Aorta (tissue), 5 donors: ENCODE measurements around the gene TPM4. TPM values are rescaled to one million over a fixed set of nuclear protein-coding genes. Genes with fewer than 3 reads are reported as not detected.

ENCODE experiments used
- ATAC-seq: fragments of 200-7000 bp; cut with Tn5 transposase; one replicate; pipeline ENCODE4 v1.9.1; 2022; ENCODE audit warnings: moderate library complexity; ENCODE audit not compliant: low FRiP score
- DNase-seq, 2 donors: peaks; one replicate each; pipeline ENCODE4 v3.0.0-alpha.2; 2020
- H3K27ac ChIP-seq, 2 donors: one replicate each; pipeline ENCODE4 v1.5.1; 2013; ENCODE audit warnings: low read length in 2 of 2, mild to moderate bottlenecking in 2 of 2, moderate library complexity in 2 of 2, control low read depth in 1 of 2, inconsistent platforms in 1 of 2, low read depth in 1 of 2
- H3K27me3 ChIP-seq, 2 donors: one replicate each; pipeline ENCODE4 v1.6.1; 2013; ENCODE audit warnings: control low read depth in 1 of 2, low read length in 1 of 2, mild to moderate bottlenecking in 1 of 2, moderate library complexity in 1 of 2; ENCODE audit not compliant: insufficient read depth in 2 of 2, control insufficient read depth in 1 of 2
- H3K36me3 ChIP-seq, 2 donors: one replicate each; pipeline ENCODE4 v1.6.1; 2013; ENCODE audit warnings: control low read depth in 1 of 2, low read length in 1 of 2, mild to moderate bottlenecking in 1 of 2; ENCODE audit not compliant: insufficient read depth in 2 of 2, control insufficient read depth in 1 of 2
- H3K4me1 ChIP-seq, 2 donors: one replicate each; pipeline ENCODE4 v1.6.1; 2013; ENCODE audit warnings: low read length in 2 of 2, control low read depth in 1 of 2, mild to moderate bottlenecking in 1 of 2, moderate library complexity in 1 of 2; ENCODE audit not compliant: insufficient read depth in 2 of 2, control insufficient read depth in 1 of 2
- H3K4me3 ChIP-seq, 2 donors: one replicate each; pipeline ENCODE4 v1.5.1; 2013; ENCODE audit warnings: low read length in 2 of 2, control low read depth in 1 of 2, mild to moderate bottlenecking in 1 of 2
- H3K9me3 ChIP-seq: one replicate; pipeline ENCODE4 v1.6.1; 2013; ENCODE audit warnings: mild to moderate bottlenecking, low read length; ENCODE audit not compliant: control insufficient read depth
- WGBS, 2 donors: extraction: QIAGEN DNeasy Blood & Tissue Kit; methylation state at CpG; one replicate each; pipeline ENCODE4 v1.1.7; 2013; 5-methylcytosine and 5-hydroxymethylcytosine counted together
- intact Hi-C, 2 donors: fragments of 100-400 bp; cut with DNase I; formaldehyde crosslinking; loops; one replicate each; pipeline versions ENCODE4 v1.14.2 to v1.15.0; 2022
- polyA plus RNA-seq, 2 donors: library from polyadenylated mRNA; stranded (reverse); fragments of 200-250 nt; gene quantifications; one replicate each; pipeline ENCODE4 v1.2.3, GENCODE V29; 2013
- total RNA-seq, 2 donors: library from RNA; stranded (reverse); fragmentation: NEBNext Ultra II Directional; extraction: Animal tissue kit (Norgen Biotek cat#: 25700); gene quantifications; one replicate each; pipeline ENCODE4 v1.2.1, GENCODE V29; 2021
- donor health status: healthy with polysubstance abuse.
- donor health status: Bipolar disorder and iron deficiency.
- donor health status: DM: no; HTN: no; CAD: no.
- donor health status: DM: no; HTN: no; CAD: no.
- donor health status: DM: yes; HTN: yes; CAD: no.

The TPM4 gene
- total and polyA plus RNA-seq, 4 donors, result 695 to 1,409 (median 869) TPM

GRCh38 chr19:16064209-16064889 lies 11.9 kb upstream of the TPM4 start:
- Histone ChIP-seq H3K36me3 (no peaks in the 10 kb centered on the region), H3K4me1 (no peaks in the 10 kb centered on the region), H3K4me3 (no peak overlapping the region), H3K27ac (peak overlapping the region in 1 of 2 donors; percentile 19), H3K9me3 (no peaks in the 10 kb centered on the region), H3K27me3 (no peaks in the 10 kb centered on the region)
- no peak for DNase-seq
- 95 to 98% methylated on average over 16 of the region's 16 CpGs for WGBS, 2 donors
- intact Hi-C loops, result no loop called here
- no peak for ATAC-seq

GRCh38 chr19:16066611-16067104 lies 9.6 kb upstream of the TPM4 start:
- Histone ChIP-seq H3K27ac (peak overlapping the region; percentile 68 to 90), H3K27me3 (no peaks in the 10 kb centered on the region), H3K4me1 (no peaks in the 10 kb centered on the region), H3K4me3 (no peak overlapping the region), H3K36me3 (no peaks in the 10 kb centered on the region), H3K9me3 (no peaks in the 10 kb centered on the region)
- no peak for ATAC-seq
- intact Hi-C loops, result loop anchor here (5.0 kb wide), 3 partner anchors 46 to 266 kb away; partner anchors contain the start of gene RAB8A (in 2 of the 2)
- DNase-seq, result peak in 1 of 2 donors; percentile 49
- 37% methylated on average over 6 of the region's 6 CpGs for WGBS, 2 donors

DNA sequence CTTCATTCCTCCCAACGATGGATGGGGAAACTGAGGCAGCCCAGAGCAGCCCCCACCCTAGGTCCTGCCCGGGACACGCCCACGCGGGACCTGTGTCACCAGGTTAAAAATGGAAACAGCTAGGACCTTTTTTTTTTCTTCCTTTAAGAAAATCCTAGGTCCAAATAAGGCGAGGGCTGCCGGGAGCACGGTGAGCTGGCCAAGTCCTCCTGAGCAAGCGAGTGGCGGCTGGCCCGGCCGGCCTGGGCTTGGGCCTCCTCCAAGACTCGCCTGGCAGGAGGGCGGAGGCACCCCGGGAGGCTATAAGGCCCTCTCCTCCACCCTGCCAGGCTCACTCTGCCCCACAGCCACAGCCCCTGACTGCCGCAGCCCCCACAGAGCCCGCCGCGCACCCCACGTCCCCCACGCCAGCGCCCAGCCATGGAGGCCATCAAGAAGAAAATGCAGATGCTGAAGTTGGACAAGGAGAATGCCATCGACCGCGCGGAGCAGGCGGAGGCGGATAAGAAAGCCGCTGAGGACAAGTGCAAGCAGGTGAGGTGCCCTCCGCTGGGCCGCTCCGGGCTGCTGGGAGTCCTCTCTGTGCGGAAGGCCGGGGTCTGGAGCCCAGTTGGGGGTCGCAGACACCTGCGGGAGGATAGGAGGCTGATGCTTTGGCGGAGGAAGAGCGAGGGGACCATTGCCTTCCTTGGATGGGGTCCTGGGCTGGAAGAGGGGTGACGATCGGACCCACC lies 8.9 kb upstream of the TPM4 start:
- Histone ChIP-seq H3K36me3 (no peaks in the 10 kb centered on the region), H3K27me3 (no peaks in the 10 kb centered on the region), H3K27ac (peak overlapping the region; percentile 62 to 90), H3K4me1 (no peaks in the 10 kb centered on the region), H3K9me3 (no peaks in the 10 kb centered on the region), H3K4me3 (peak overlapping the region; percentile 76 to 80)
- DNase-seq, result peak; percentile 94 to 95
- peak; percentile 87 for ATAC-seq
- WGBS, 2 donors, result 4 to 10% methylated on average over 39 to 40 of the region's 40 CpGs
- intact Hi-C loops, result loop anchor here (5.0 kb wide), 3 partner anchors 45 to 265 kb away; partner anchors contain the start of gene RAB8A (in 2 of the 2)

DNA sequence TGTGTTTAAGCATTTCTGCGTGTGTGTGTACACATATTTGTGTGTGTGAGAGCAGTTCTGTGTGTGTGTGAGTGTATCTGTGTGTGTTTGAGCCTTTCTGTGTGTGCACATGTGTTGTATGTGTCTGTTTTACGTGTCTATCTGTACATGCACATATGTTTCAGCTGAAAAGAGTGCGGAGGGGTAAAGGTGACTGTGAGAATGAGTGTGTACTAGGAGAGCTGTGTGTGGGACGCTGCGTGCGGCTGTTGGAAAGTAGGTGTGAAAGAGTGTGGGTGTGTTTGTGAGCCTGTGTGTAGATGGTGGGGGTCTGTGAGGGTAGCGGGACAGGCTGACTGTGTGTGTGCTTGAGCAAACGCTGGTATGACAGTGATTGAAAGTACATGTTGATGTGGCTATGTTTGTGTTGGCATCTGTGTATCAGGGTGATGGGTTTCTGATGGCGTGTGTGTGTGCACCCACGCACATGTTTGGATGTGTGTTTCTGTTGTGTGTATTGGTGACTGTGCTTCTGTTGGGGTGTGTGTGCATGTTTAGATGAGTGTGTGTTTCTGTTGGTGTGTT lies 7.5 kb upstream of the TPM4 start:
- peak; percentile 23 to 46 for DNase-seq
- Histone ChIP-seq H3K4me3 (peak overlapping the region; percentile 76 to 80), H3K27ac (peak overlapping the region in 1 of 2 donors; percentile 83), H3K9me3 (no peaks in the 10 kb centered on the region), H3K4me1 (no peaks in the 10 kb centered on the region), H3K36me3 (no peaks in the 10 kb centered on the region), H3K27me3 (no peaks in the 10 kb centered on the region)
- intact Hi-C loops, result loop anchor here (5.0 kb wide), 3 partner anchors 44 to 264 kb away; partner anchors contain the start of gene RAB8A (in 2 of the 2)
- no peak for ATAC-seq
- 5 to 9% methylated on average over 10 of the region's 10 CpGs for WGBS, 2 donors

- Histone ChIP-seq H3K9me3 (no peaks in the 10 kb centered on the region), H3K4me1 (no peaks in the 10 kb centered on the region), H3K27me3 (no peaks in the 10 kb centered on the region), H3K27ac (peak overlapping the region in 1 of 2 donors; percentile 72), H3K4me3 (peak overlapping the region; percentile 76 to 80), H3K36me3 (no peaks in the 10 kb centered on the region)
- ATAC-seq, result no peak
- WGBS, 2 donors, result 6 to 12% methylated on average over 10 of the region's 10 CpGs
- peak; percentile 51 to 77 for DNase-seq
- intact Hi-C loops, result loop anchor here (5.0 kb wide), 3 partner anchors 42 to 262 kb away; partner anchors contain the start of gene RAB8A (in 2 of the 2)
Observed at GRCh38 chr19:16069813-16070365, 6.4 kb upstream of the TPM4 start.

GRCh38 chr19:16070366-16070990 lies 5.8 kb upstream of the TPM4 start:
- Histone ChIP-seq H3K36me3 (no peaks in the 10 kb centered on the region), H3K27me3 (no peaks in the 10 kb centered on the region), H3K4me3 (peak overlapping the region; percentile 76 to 80), H3K4me1 (no peaks in the 10 kb centered on the region), H3K27ac (peak overlapping the region in 1 of 2 donors; percentile 72), H3K9me3 (no peaks in the 10 kb centered on the region)
- intact Hi-C loops, result no loop called here
- peak; percentile 67 for ATAC-seq
- DNase-seq, result peak; percentile 79 to 89
- WGBS, 2 donors, result 5% methylated on average over 16 of the region's 16 CpGs

GRCh38 chr19:16071072-16071691 lies 5.1 kb upstream of the TPM4 start:
- H3K4me1 ChIP-seq, result no peaks in the 10 kb centered on the region
- no peak for ATAC-seq
- no peaks in the 10 kb centered on the region for H3K9me3 ChIP-seq
- peak overlapping the region in 1 of 2 donors; percentile 68 for H3K27ac ChIP-seq
- intact Hi-C loops, result no loop called here
- peak; percentile 26 to 29 for DNase-seq
- no peaks in the 10 kb centered on the region for H3K27me3 ChIP-seq
- WGBS, 2 donors, result 80 to 82% methylated on average over 9 of the region's 9 CpGs
- H3K4me3 ChIP-seq, result no peak overlapping the region
- no peaks in the 10 kb centered on the region for H3K36me3 ChIP-seq
